Epithelial cell of proximal tubule (primary cell): ENCODE results near the gene PKIG. TPM values are rescaled to one million over a fixed set of nuclear protein-coding genes. Genes with fewer than 3 reads are reported as not detected.

Experiments
- DNase-seq: peaks from one replicate; pipeline ENCODE4 v3.0.0-alpha.2; 2011; ENCODE audit warnings: low read depth
- H3K4me3 ChIP-seq: 2 replicates; pipeline ENCODE4 v1.5.1; 2011; ENCODE audit warnings: low read depth, mild to moderate bottlenecking, low read length
- CTCF ChIP-seq: conservative IDR thresholded peaks from 2 replicates; pipeline ENCODE4 v1.5.1; 2012; ENCODE audit warnings: low read depth, mild to moderate bottlenecking, low read length
- total RNA-seq: library from RNA; depleted of rRNA; stranded (reverse); fragments of >200 nt; gene quantifications from 2 replicates; pipeline ENCODE4 v1.2.3, GENCODE V29; 2015

PKIG gene
- total RNA-seq, 1 donor from 2014 or later = 64.3 TPM

- TF ChIP-seq CTCF = no peak
- DNase-seq = no peak
- no peak overlapping the region for H3K4me3 ChIP-seq
These were observed 61.8 kb downstream of the PKIG start for GRCh38 chr20:44644230-44644617.

GRCh38 chr20:44644667-44645131 lies 62.3 kb downstream of the PKIG start:
- no peak for TF ChIP-seq CTCF

GRCh38 chr20:44646023-44646640 lies 63.8 kb downstream of the PKIG start:
- H3K4me3 ChIP-seq = no peak overlapping the region
- DNase-seq = no peak
- TF ChIP-seq CTCF = no peak

More at GRCh38 chr20:44644667-44645131, 62.3 kb downstream of the PKIG start:
- H3K4me3 ChIP-seq = no peak overlapping the region
- DNase-seq = no peak

GRCh38 chr20:44646641-44647274 lies 64.4 kb downstream of the PKIG start:
- no peak overlapping the region for H3K4me3 ChIP-seq
- DNase-seq = no peak
- no peak for TF ChIP-seq CTCF

GRCh38 chr20:44648068-44648467 lies 65.7 kb downstream of the PKIG start:
- no peak for TF ChIP-seq CTCF
- no peak overlapping the region for H3K4me3 ChIP-seq
- DNase-seq = no peak

GRCh38 chr20:44648579-44648978 lies 66.2 kb downstream of the PKIG start:
- DNase-seq = no peak
- no peak overlapping the region for H3K4me3 ChIP-seq
- TF ChIP-seq CTCF = no peak

GRCh38 chr20:44649126-44649525 lies 66.7 kb downstream of the PKIG start:
- no peak for TF ChIP-seq CTCF
- no peak overlapping the region for H3K4me3 ChIP-seq
- DNase-seq = no peak
